ENCODE results near the gene NME7. TPM values are rescaled to one million over a fixed set of nuclear protein-coding genes. Genes with fewer than 3 reads are reported as not detected.
A peak's percentile ranks its signal among the peaks of the same experiment; 100 is the strongest.

The NME7 gene
- total RNA-seq, 1 experiment from 2014 or later: 13.2 TPM

- H3K4me2 ChIP-seq (ENCODE audit: insufficient read depth, insufficient read length, low read length): no peak overlapping the region
- no peak overlapping the region for H2BK15ac ChIP-seq (ENCODE audit: low read depth, low read length)
- Mint-ChIP-seq H3K4me1 (peaks cover 56 to 64% of the 10 kb centered on the region in 2 experiments), H3K27ac (peak overlapping the region; percentile 61 to 84 (median 67); a peak in 6 of 7 replicates), H3K36me3 (ENCODE audit: insufficient read depth in 1 of 3, low read depth in 3 of 3) (peaks cover 29 to 54% (median 53%) of the 10 kb centered on the region in 3 experiments; a peak in 6 of 7 replicates), H3K27me3 (ENCODE audit: low read depth) (no peaks in the 10 kb centered on the region; the same call in 1 of the 2 replicates), H3K4me3 (no peak overlapping the region), H3K9me3 (no peaks in the 10 kb centered on the region; a peak in 1 of 5 replicates)
- H4K91ac ChIP-seq (ENCODE audit: insufficient read length, low read depth, low read length): no peak overlapping the region
- no peak for TF ChIP-seq CTCF (conservative IDR thresholded peaks at IDR 0.05)
- H2BK5ac ChIP-seq (ENCODE audit: insufficient read length, low read length): no peak overlapping the region
- H3K18ac ChIP-seq (ENCODE audit: insufficient read length, low read depth, low read length): no peak overlapping the region
- no peak overlapping the region for H2AK5ac ChIP-seq (ENCODE audit: insufficient read length, low read length)
- peaks cover 14% of the 10 kb centered on the region; the same call in 1 of the 2 replicates for H3K4me1 ChIP-seq (ENCODE audit: insufficient read depth, low read length)
- H3K14ac ChIP-seq (ENCODE audit: insufficient read depth, low read length): no peak overlapping the region
- H3T11ph ChIP-seq (ENCODE audit: low read length): no peak overlapping the region
- no peak overlapping the region for H2BK12ac ChIP-seq (ENCODE audit: insufficient read length, low read depth, low read length)
- H3K23ac ChIP-seq (ENCODE audit: insufficient read length, low read depth, low read length): no peak overlapping the region
- WGBS (ENCODE audit: extremely low coverage, insufficient read length, low lambda C conversion rate): no CpG with 5 or more reads among the region's 6 CpGs
- H4K20me1 ChIP-seq (ENCODE audit: control insufficient read depth, insufficient read depth, insufficient read length): no peaks in the 10 kb centered on the region
- no peak overlapping the region for H4K8ac ChIP-seq (replicated peaks; ENCODE audit: insufficient read length, low read depth, low read length)
- peaks cover 32% of the 10 kb centered on the region; the same call in 1 of the 2 replicates for H3K79me2 ChIP-seq (ENCODE audit: insufficient read depth, low read length)
- peaks cover 6% of the 10 kb centered on the region for H3K23me2 ChIP-seq (ENCODE audit: insufficient read length, low read depth, low read length, poor library complexity, severe bottlenecking)
- no peak overlapping the region for H4K5ac ChIP-seq (ENCODE audit: insufficient read length, low read depth, low read length)
- no peak overlapping the region for H3K9ac ChIP-seq (ENCODE audit: extremely low read depth, insufficient read length, low read length)
- H3K27me3 ChIP-seq (ENCODE audit: insufficient read depth, low read length): no peaks in the 10 kb centered on the region
- no peak overlapping the region for H3K4ac ChIP-seq (ENCODE audit: low read depth, low read length)
- H3K56ac ChIP-seq (ENCODE audit: insufficient read length, low read depth, low read length): no peak overlapping the region
- H2AFZ ChIP-seq (ENCODE audit: low read length): no peak overlapping the region
- H3K9me3 ChIP-seq (ENCODE audit: control insufficient read depth, low read depth, low read length): no peaks in the 10 kb centered on the region
- H3K79me1 ChIP-seq (ENCODE audit: insufficient read depth, low read depth, low read length, poor library complexity, severe bottlenecking): no peaks in the 10 kb centered on the region
- no peak overlapping the region for H2BK20ac ChIP-seq (ENCODE audit: low read depth, low read length, poor library complexity, severe bottlenecking)
- no peak overlapping the region for H2BK120ac ChIP-seq (ENCODE audit: low read depth, low read length, poor library complexity, severe bottlenecking)
- H3K27ac ChIP-seq (ENCODE audit: insufficient read length, low read depth, low read length): no peak overlapping the region
- DNase-seq: no peak
These were observed 255.4 kb downstream of the NME7 start for GRCh38 chr1:169112241-169112640.

All from H9 (cell line).